Measurements from ENCODE around the gene LSM14B.

- TF ChIP-seq CTCF (IDR thresholded peaks at IDR 0.05 in 4 of 5, conservative IDR thresholded peaks at IDR 0.05 in 1 of 5) = no peak
- TF ChIP-seq POLR2A (IDR thresholded peaks at IDR 0.05) = no peak
Measured at GRCh38 chr20:62147125-62147524, 24.9 kb downstream of the LSM14B start.
